ENCODE data around the gene MRPL23.

DNA sequence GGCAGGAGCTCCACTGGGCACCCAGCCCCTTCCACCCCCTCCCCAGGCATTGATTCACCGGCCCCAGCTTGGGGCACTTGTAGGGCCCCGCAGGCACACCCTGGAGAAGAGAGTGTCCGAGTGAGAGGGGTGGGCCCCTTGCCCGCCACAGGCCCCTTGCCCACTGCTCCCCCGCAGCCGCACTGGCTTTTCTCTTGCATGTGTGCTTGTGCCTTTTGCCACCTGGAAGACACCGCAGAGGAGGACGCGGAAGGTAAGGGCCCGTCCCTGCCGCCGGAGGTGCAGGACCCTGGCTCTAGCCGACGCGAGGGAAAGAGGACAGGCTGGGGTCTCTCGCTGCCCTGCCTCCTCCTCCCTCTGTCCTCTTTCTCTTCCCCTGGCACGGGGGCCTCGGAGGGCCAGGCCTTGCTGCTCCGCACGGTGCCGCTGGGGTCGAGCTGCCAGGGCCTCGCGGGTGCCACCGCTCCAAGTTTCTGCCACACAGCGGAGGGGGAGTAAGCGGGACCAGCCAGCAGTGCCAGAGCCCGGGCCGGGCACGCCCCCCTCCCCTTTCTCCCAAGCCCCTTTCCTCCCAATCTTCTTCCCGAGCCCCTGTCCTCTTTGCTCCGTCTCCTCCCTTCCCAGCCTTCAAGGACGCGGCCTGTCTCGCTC lies 18.1 kb upstream of the MRPL23 start:
- TF ChIP-seq, protein P1, sequence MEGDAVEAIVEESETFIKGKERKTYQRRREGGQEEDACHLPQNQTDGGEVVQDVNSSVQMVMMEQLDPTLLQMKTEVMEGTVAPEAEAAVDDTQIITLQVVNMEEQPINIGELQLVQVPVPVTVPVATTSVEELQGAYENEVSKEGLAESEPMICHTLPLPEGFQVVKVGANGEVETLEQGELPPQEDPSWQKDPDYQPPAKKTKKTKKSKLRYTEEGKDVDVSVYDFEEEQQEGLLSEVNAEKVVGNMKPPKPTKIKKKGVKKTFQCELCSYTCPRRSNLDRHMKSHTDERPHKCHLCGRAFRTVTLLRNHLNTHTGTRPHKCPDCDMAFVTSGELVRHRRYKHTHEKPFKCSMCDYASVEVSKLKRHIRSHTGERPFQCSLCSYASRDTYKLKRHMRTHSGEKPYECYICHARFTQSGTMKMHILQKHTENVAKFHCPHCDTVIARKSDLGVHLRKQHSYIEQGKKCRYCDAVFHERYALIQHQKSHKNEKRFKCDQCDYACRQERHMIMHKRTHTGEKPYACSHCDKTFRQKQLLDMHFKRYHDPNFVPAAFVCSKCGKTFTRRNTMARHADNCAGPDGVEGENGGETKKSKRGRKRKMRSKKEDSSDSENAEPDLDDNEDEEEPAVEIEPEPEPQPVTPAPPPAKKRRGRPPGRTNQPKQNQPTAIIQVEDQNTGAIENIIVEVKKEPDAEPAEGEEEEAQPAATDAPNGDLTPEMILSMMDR (IDR thresholded peaks at IDR 0.05; ENCODE audit: low read depth, low read length, poor library complexity, severe bottlenecking): no peak
- TF ChIP-seq EZH2phosphoT487 (IDR thresholded peaks at IDR 0.05; ENCODE audit: borderline replicate concordance, low read length): no peak

Measured in DOHH2 (cell line).